DOHH2 (cell line): ENCODE data around the gene P2RX6.
"Not testable (repeated sequence)": the region's sequence is repeated elsewhere in the genome, so short reads cannot be mapped to it uniquely, and the experiment has no call there.

Experiments used
- H3F3A ChIP-seq: fragments of 200-600 bp; sonication (generic), shearing (Covaris generic); 2 replicates; pipeline ENCODE4 v1.6.0; 2016; ENCODE audit warnings: antibody characterized with exemption, mild to moderate bottlenecking; ENCODE audit not compliant: control insufficient read depth, insufficient read depth
- H3K27ac ChIP-seq: fragments of 200-600 bp; sonication (generic); 2 replicates; pipeline ENCODE4 v1.5.1; 2014; ENCODE audit warnings: low read depth, mild to moderate bottlenecking, low read length, moderate library complexity
- H3K27me3 ChIP-seq: fragments of 200-600 bp; sonication (generic); 2 replicates; pipeline ENCODE4 v1.6.1; 2014; ENCODE audit warnings: mild to moderate bottlenecking, low read length, mixed read lengths; ENCODE audit not compliant: control insufficient read depth
- H3K36me3 ChIP-seq: fragments of 200-600 bp; sonication (generic); 2 replicates; pipeline ENCODE4 v1.6.1; 2014; ENCODE audit warnings: mild to moderate bottlenecking, low read length, moderate library complexity, mixed read lengths; ENCODE audit not compliant: control insufficient read depth
- H3K4me1 ChIP-seq: fragments of 200-600 bp; sonication (generic); 2 replicates; pipeline ENCODE4 v1.6.1; 2014; ENCODE audit warnings: mild to moderate bottlenecking, low read length, mixed read lengths; ENCODE audit not compliant: control insufficient read depth
- H3K4me2 ChIP-seq: fragments of 200-600 bp; sonication (generic); 2 replicates; pipeline ENCODE4 v1.6.0; 2014; ENCODE audit warnings: mild to moderate bottlenecking, low read length, moderate library complexity
- H3K4me3 ChIP-seq: fragments of 200-600 bp; sonication (generic); 2 replicates; pipeline ENCODE4 v1.5.1; 2014; ENCODE audit warnings: mild to moderate bottlenecking, low read length, mixed read lengths
- H3K79me2 ChIP-seq: fragments of 200-600 bp; sonication (generic); 2 replicates; pipeline ENCODE4 v1.6.1; 2014; ENCODE audit warnings: mild to moderate bottlenecking, low read length, mixed read lengths; ENCODE audit not compliant: control insufficient read depth
- H3K9me2 ChIP-seq: fragments of 200-600 bp; sonication (generic); replicated peaks from 2 replicates; pipeline ENCODE4 v1.6.1; 2014; ENCODE audit warnings: mild to moderate bottlenecking, low read length, mixed read lengths; ENCODE audit not compliant: control insufficient read depth
- H3K9me3 ChIP-seq: fragments of 200-600 bp; sonication (generic); 2 replicates; pipeline ENCODE4 v1.6.1; 2014; ENCODE audit warnings: antibody characterized with exemption, low read length, mixed read lengths; ENCODE audit not compliant: control insufficient read depth, insufficient read depth
- H4K20me1 ChIP-seq: fragments of 200-600 bp; sonication (generic); 2 replicates; pipeline ENCODE4 v1.6.0; 2014; ENCODE audit warnings: low read depth, mild to moderate bottlenecking, antibody characterized with exemption, low read length, moderate library complexity; ENCODE audit not compliant: control insufficient read depth, insufficient read depth
- EZH2phosphoT487 ChIP-seq: fragments of 200-600 bp; sonication (generic); IDR thresholded peaks from 2 replicates; pipeline ENCODE4 v1.6.1; 2017; ENCODE audit warnings: borderline replicate concordance, mild to moderate bottlenecking, antibody characterized with exemption, low read length, moderate library complexity, mixed read lengths
- TF ChIP-seq, protein P1 (sequence below): fragments of 200-600 bp; sonication (generic); IDR thresholded peaks from one replicate; pipeline ENCODE4 v1.5.1; 2014; ENCODE audit warnings: antibody characterized with exemption, mild to moderate bottlenecking, low read depth, low read length; ENCODE audit not compliant: poor library complexity, severe bottlenecking

P2RX6 gene

DNA sequence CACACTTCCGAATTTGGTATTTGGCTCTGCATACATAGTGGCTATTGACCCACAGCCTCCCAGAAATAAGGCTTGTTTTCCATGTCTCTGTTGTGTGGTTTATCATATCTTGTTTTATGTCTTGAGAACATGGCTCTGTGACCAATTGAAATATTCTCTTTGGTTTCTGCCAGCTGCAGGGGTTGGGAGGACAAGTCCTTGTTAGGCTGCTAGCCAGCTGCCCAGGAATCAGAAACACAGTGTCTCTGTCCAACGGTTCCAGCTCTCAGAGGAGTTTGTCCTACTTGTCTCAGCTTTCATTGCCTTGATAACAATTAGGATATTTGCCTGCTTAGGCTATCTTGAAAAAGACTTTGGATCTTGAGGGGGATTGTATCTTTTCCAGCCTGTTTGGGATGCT lies 23.4 kb downstream of the P2RX6 start:
- H3K27ac ChIP-seq, result no peak overlapping the region
- H3K79me2 ChIP-seq, result no peaks in the 10 kb centered on the region
- H3F3A ChIP-seq, result no peaks in the 10 kb centered on the region
- no peak overlapping the region for H3K4me3 ChIP-seq
- TF ChIP-seq, protein P1, sequence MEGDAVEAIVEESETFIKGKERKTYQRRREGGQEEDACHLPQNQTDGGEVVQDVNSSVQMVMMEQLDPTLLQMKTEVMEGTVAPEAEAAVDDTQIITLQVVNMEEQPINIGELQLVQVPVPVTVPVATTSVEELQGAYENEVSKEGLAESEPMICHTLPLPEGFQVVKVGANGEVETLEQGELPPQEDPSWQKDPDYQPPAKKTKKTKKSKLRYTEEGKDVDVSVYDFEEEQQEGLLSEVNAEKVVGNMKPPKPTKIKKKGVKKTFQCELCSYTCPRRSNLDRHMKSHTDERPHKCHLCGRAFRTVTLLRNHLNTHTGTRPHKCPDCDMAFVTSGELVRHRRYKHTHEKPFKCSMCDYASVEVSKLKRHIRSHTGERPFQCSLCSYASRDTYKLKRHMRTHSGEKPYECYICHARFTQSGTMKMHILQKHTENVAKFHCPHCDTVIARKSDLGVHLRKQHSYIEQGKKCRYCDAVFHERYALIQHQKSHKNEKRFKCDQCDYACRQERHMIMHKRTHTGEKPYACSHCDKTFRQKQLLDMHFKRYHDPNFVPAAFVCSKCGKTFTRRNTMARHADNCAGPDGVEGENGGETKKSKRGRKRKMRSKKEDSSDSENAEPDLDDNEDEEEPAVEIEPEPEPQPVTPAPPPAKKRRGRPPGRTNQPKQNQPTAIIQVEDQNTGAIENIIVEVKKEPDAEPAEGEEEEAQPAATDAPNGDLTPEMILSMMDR, result no peak
- no peak for TF ChIP-seq EZH2phosphoT487
- H3K27me3 ChIP-seq, result peaks cover 11% of the 10 kb centered on the region; the same call in 1 of the 2 replicates
- H3K9me3 ChIP-seq, result no peaks in the 10 kb centered on the region
- H3K4me2 ChIP-seq, result no peak overlapping the region
- H3K4me1 ChIP-seq, result no peaks in the 10 kb centered on the region
- H3K9me2 ChIP-seq, result no peaks in the 10 kb centered on the region
- no peaks in the 10 kb centered on the region for H4K20me1 ChIP-seq
- no peaks in the 10 kb centered on the region for H3K36me3 ChIP-seq

DNA sequence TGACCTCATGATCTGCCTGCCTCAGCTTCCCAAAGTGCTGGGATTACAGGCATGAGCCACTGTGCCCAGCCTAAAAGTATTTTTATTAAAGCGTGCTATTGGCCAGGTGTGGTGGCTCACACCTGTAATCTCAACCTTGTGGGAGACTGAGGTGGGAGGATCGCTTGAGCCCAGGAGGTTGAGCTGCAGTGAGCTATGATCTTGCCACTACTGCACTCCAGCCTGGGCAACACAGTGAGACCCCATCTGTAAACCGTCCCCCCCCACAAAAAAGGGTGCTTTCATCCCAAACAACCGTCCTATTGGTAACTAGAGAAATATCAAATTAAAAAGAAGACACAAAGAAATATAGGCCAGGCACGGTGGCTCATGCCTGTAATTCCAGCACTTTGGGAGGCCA lies 24.2 kb downstream of the P2RX6 start:
- not testable (repeated sequence) for H3K36me3 ChIP-seq, H3K9me3 ChIP-seq, H3K79me2 ChIP-seq, H4K20me1 ChIP-seq, H3K4me3 ChIP-seq, H3K9me2 ChIP-seq, H3K27ac ChIP-seq, H3K4me1 ChIP-seq, H3F3A ChIP-seq, H3K4me2 ChIP-seq
- peaks cover 11% of the 10 kb centered on the region; the same call in 1 of the 2 replicates for H3K27me3 ChIP-seq

DNA sequence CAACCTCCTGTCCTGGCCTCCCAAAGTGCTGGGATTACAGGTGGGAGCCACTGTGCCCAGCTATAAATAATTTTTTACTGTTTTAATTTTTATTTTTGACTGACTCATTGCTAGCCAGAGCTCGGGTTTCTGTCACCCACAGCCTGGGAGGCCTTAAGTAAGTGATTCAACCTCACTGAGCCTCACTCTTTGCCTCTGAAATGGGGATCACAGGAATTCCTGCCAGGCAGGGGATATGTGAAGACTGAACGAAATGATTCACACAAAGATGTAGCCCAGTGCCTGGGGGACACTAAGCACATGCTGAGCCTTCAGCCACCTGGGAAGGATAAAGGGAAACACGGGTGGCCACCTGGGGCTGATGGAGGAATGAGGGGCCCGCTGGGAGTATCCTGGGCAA lies 27.0 kb downstream of the P2RX6 start:
- TF ChIP-seq, protein P1, result no peak
- TF ChIP-seq EZH2phosphoT487, result no peak
- Histone ChIP-seq H3K27me3 (peaks cover 18% of the 10 kb centered on the region), H3K27ac (no peak overlapping the region), H3K4me2 (no peak overlapping the region), H3K36me3 (no peaks in the 10 kb centered on the region), H3K9me2 (no peaks in the 10 kb centered on the region), H3K79me2 (no peaks in the 10 kb centered on the region), H3K9me3 (no peaks in the 10 kb centered on the region), H3F3A (no peaks in the 10 kb centered on the region), H4K20me1 (no peaks in the 10 kb centered on the region), H3K4me3 (no peak overlapping the region), H3K4me1 (peaks cover 10% of the 10 kb centered on the region)

DNA sequence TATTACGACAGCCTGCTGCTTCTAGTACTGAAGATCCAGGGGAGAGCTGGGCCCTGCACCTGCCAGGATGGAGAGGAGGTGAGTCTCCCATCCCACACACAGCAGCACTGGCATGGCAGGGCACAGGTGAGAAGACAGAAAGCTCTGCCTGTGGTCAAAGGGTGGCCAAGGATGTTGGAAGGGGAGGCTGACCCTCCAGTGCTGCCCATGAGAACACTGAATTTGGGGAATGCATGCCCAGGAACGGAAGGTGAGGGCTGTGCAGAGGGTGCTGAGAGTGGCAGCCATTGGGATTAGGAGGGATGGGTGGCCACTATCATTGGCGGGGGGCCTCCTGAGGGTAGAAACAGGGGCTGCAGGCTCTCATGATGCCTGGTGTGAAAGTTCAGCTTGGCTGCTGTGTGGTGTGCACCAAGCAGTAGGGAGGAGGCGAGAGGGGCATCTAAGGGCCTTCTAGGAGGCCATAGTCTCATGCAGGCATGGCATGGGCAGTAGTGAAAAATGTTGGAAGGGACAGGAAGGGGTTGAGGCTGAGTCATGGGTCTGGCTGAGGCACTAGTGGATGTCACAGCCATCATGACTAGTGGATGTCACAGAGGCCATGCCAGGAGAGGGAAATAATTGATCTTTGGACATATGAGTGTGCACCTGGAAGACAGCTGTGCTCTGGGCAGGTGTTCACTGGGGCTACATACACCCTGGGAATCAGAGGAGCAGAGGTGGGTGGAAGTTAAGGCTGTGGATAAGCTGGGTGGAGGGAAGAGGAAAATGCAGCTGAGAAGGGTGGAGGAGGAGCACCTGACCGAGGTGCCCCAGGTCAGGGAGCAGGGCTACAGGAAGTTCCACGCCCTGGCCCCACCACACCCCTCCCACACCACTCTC lies 28.3 kb downstream of the P2RX6 start:
- Histone ChIP-seq H3K4me1 (peaks cover 10% of the 10 kb centered on the region), H3K4me3 (no peak overlapping the region), H3K4me2 (no peak overlapping the region), H3K9me2 (no peaks in the 10 kb centered on the region), H3K27ac (no peak overlapping the region), H3K9me3 (no peaks in the 10 kb centered on the region), H4K20me1 (no peaks in the 10 kb centered on the region), H3F3A (no peaks in the 10 kb centered on the region), H3K36me3 (no peaks in the 10 kb centered on the region), H3K27me3 (peaks cover 18% of the 10 kb centered on the region), H3K79me2 (no peaks in the 10 kb centered on the region)
- TF ChIP-seq, protein P1, result no peak
- TF ChIP-seq EZH2phosphoT487, result no peak
